NCI-H345 (cell line): Measurements from ENCODE around the gene ZNF507.

Experiments
- DNase-seq: peaks from one replicate; lab custom pipeline; 2025; lab: John Stamatoyannopoulos, UW

The ZNF507 gene

GRCh38 chr19:32345261-32346207, at the start of gene ZNF507:
Gene ZNF507 (plus strand): TSS chr19:32345610. CDS start chr19:32352831, 7,221 bp downstream.
- DNase-seq, result peak; percentile 97

GRCh38 chr19:32296694-32297093, 48.7 kb upstream of the ZNF507 start:
- no peak for DNase-seq

GRCh38 chr19:32302778-32303177, 42.6 kb upstream of the ZNF507 start:
- DNase-seq, result no peak

GRCh38 chr19:32303193-32303592, 42.2 kb upstream of the ZNF507 start:
- DNase-seq, result no peak

- no peak for DNase-seq
These were observed 37.8 kb upstream of the ZNF507 start for GRCh38 chr19:32307591-32307990.

- no peak for DNase-seq
These were observed 36.9 kb upstream of the ZNF507 start for GRCh38 chr19:32308431-32309077.

GRCh38 chr19:32309711-32310390, 35.6 kb upstream of the ZNF507 start:
- no peak for DNase-seq

- no peak for DNase-seq
These were observed 34.0 kb upstream of the ZNF507 start for GRCh38 chr19:32311371-32311770.

GRCh38 chr19:32313569-32314265, 31.7 kb upstream of the ZNF507 start:
- DNase-seq, result no peak

GRCh38 chr19:32316034-32316433, 29.4 kb upstream of the ZNF507 start:
- DNase-seq, result no peak

GRCh38 chr19:32317086-32317485, 28.3 kb upstream of the ZNF507 start:
- DNase-seq, result no peak

- DNase-seq, result no peak
These were observed 26.4 kb upstream of the ZNF507 start for GRCh38 chr19:32318884-32319520.

- no peak for DNase-seq
These were observed 22.9 kb upstream of the ZNF507 start for GRCh38 chr19:32322541-32322940.

GRCh38 chr19:32324631-32325285, 20.7 kb upstream of the ZNF507 start:
- no peak for DNase-seq

- no peak for DNase-seq
These were observed 15.1 kb upstream of the ZNF507 start for GRCh38 chr19:32330213-32330857.

- no peak for DNase-seq
These were observed 12.2 kb upstream of the ZNF507 start for GRCh38 chr19:32333227-32333626.

- no peak for DNase-seq
These were observed 8.9 kb upstream of the ZNF507 start for GRCh38 chr19:32336259-32337083.

- DNase-seq, result no peak
These were observed 8.2 kb upstream of the ZNF507 start for GRCh38 chr19:32337084-32337808.

- DNase-seq, result no peak
These were observed 6.0 kb upstream of the ZNF507 start for GRCh38 chr19:32339423-32339822.
